Sigmoid colon (tissue), 7 donors: ENCODE measurements around the gene CDK2. TPM values are rescaled to one million over a fixed set of nuclear protein-coding genes. Genes with fewer than 3 reads are reported as not detected.
A peak's percentile ranks its signal among the peaks of the same experiment; 100 is the strongest.

Experiments used
- DNase-seq: peaks from one replicate; pipeline ENCODE4 v3.0.0-alpha.2; 2019
- H3K27ac ChIP-seq, 4 donors: fragments of 200-600 bp; sonication (generic); one replicate each; pipeline ENCODE4 v1.5.1; 2016 to 2019; ENCODE audit warnings: mild to moderate bottlenecking in 1 of 4
- H3K27me3 ChIP-seq, 3 donors: fragments of 200-600 bp; sonication (generic); one replicate each; pipeline ENCODE4 v1.5.1; 2019; ENCODE audit warnings: mild to moderate bottlenecking in 1 of 3
- H3K36me3 ChIP-seq, 4 donors: fragments of 200-600 bp; sonication (generic); one replicate each; pipeline ENCODE4 v1.5.1; 2016 to 2019
- H3K4me1 ChIP-seq, 4 donors: fragments of 200-600 bp; sonication (generic); one replicate each; pipeline ENCODE4 v1.5.1; 2017 to 2019
- H3K4me3 ChIP-seq, 4 donors: fragments of 200-600 bp; sonication (generic); one replicate each; pipeline ENCODE4 v1.5.1; 2017 to 2019; ENCODE audit warnings: mild to moderate bottlenecking in 2 of 4, moderate library complexity in 1 of 4
- H3K9me3 ChIP-seq, 4 donors: fragments of 200-600 bp in 3 of 4; sonication (generic) in 3 of 4; one replicate each; pipeline versions ENCODE4 v1.5.1 to v1.6.1; 2013 to 2019
- EP300 ChIP-seq, 4 donors: sonication (generic); formaldehyde crosslinking; IDR thresholded peaks; one replicate each; pipeline ENCODE4 v1.6.1; 2017; ENCODE audit warnings: antibody characterized with exemption in 4 of 4
- POLR2A ChIP-seq, 2 donors: fragments of 450-650 bp; IDR thresholded peaks; one replicate each; pipeline ENCODE4 v1.6.1; 2016; ENCODE audit warnings: antibody characterized with exemption in 2 of 2, mild to moderate bottlenecking in 2 of 2, moderate library complexity in 2 of 2
- POLR2AphosphoS5 ChIP-seq, 4 donors: sonication (generic); formaldehyde crosslinking; IDR thresholded peaks; one replicate each; pipeline ENCODE4 v1.6.1; 2017; ENCODE audit warnings: antibody characterized with exemption in 4 of 4
- WGBS, 2 donors: extraction: QIAGEN DNeasy Blood & Tissue Kit; methylation state at CpG; one replicate each; pipeline ENCODE4 v1.1.7; 2013; 5-methylcytosine and 5-hydroxymethylcytosine counted together
- intact Hi-C: fragments of 100-400 bp; cut with DNase I; formaldehyde crosslinking; loops from one replicate; pipeline ENCODE4 v1.15.1; 2023
- polyA plus RNA-seq, 3 donors: library from polyadenylated mRNA; stranded (reverse); fragments of 200-250 nt; gene quantifications; one replicate each; pipeline ENCODE4 v1.2.3, GENCODE V29; 2013
- total RNA-seq, 4 donors: library from RNA; depleted of rRNA; stranded (reverse); fragments of >200 nt; gene quantifications; one replicate each; pipeline ENCODE4 v1.1.0, GENCODE V29; 2016
- TF ChIP-seq, protein P1 (sequence below), 4 experiments: fragments of 450-650 bp in 3 of 4; fragments of 200-600 bp in 1 of 4; IDR thresholded peaks; one replicate each; pipeline ENCODE4 v1.5.1; 2016 to 2019; ENCODE audit warnings: antibody characterized with exemption in 4 of 4, mild to moderate bottlenecking in 3 of 4, moderate library complexity in 2 of 4
- donor health status: healthy with polysubstance abuse.
- donor health status: Bipolar disorder and iron deficiency.
- donor health status: healthy.

CDK2 gene
- total and polyA plus RNA-seq, 7 donors = 7.2 to 27.7 (median 18.0) TPM

GRCh38 chr12:56004211-56004610 lies 37.6 kb downstream of the CDK2 start:
- 93 to 96% methylated on average over 10 of the region's 10 CpGs for WGBS, 2 donors
- TF ChIP-seq POLR2AphosphoS5 (IDR thresholded peaks at IDR 0.05) (no peak), POLR2A (IDR thresholded peaks at IDR 0.05) (no peak), EP300 (IDR thresholded peaks at IDR 0.05) (no peak)
- no peak overlapping the region for H3K27ac ChIP-seq
- H3K4me1 ChIP-seq = peaks cover 0 to 16% (median 11%) of the 10 kb centered on the region in 4 donors
- H3K9me3 ChIP-seq = no peaks in the 10 kb centered on the region
- H3K27me3 ChIP-seq = no peaks in the 10 kb centered on the region
- no peak overlapping the region for H3K4me3 ChIP-seq
- no peak for DNase-seq
- intact Hi-C loops = no loop called here
- peaks cover 0 to 51% (median 7%) of the 10 kb centered on the region in 4 donors for H3K36me3 ChIP-seq

DNA sequence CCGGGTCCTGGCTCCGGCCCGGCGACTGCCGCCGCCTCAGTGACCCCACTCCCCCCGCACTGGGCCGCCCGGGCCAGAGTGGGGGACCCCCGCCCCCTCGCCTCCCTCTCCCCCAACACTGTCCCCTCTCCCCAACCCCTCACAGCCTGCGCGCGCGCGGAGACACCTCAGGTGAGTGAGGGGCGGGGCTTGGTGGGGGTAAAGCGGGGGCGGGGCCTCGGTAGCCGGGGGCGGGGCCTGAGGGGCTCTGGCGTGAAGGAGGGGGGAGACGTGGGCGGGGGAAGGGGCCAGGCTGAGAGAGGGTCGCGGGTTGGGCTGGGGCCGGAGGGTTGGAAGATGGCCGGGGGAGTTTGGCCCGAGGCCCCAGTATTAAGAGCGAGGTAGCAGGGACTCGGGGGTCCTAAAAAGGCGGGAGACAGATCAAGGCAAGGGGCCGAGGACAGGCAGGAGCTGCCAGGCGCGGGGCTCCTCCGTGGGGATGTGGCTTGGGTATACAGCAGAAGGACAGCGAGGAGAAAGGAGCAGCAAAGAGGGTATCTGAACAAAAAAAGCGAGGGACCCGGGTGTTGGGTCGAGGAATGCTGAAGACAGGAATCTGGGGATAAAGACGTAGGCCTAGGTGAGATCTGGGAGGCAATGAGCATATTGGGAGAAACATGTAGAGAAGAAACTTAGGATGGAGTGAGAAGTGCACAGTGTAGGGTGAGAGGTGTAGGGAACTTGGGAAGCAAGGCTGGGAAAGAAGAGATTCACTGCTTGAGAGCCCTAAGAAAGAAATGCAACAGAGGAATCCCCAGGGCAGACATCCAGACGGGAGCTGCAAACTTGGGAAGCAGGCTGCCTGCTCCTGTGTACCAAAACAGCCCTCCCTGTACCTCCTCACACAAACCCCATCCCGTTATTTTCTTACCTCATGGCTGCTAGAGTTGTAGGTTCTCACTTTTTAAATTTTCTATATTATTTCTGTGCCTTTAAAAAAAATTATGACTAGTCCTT lies 41.2 kb downstream of the CDK2 start:
- Histone ChIP-seq H3K27me3 (no peaks in the 10 kb centered on the region), H3K27ac (peak overlapping the region; percentile 96 to 97 (median 96)), H3K4me1 (peaks cover 0 to 16% (median 11%) of the 10 kb centered on the region in 4 donors), H3K4me3 (peak overlapping the region; percentile 93 to 99 (median 96)), H3K36me3 (peaks cover 0 to 17% (median 7%) of the 10 kb centered on the region in 4 donors), H3K9me3 (no peaks in the 10 kb centered on the region)
- TF ChIP-seq POLR2AphosphoS5 (IDR thresholded peaks at IDR 0.05) (peak in 1 of 4 donors; percentile 7), EP300 (IDR thresholded peaks at IDR 0.05) (no peak), POLR2A (IDR thresholded peaks at IDR 0.05) (no peak)
- TF ChIP-seq, protein P1, sequence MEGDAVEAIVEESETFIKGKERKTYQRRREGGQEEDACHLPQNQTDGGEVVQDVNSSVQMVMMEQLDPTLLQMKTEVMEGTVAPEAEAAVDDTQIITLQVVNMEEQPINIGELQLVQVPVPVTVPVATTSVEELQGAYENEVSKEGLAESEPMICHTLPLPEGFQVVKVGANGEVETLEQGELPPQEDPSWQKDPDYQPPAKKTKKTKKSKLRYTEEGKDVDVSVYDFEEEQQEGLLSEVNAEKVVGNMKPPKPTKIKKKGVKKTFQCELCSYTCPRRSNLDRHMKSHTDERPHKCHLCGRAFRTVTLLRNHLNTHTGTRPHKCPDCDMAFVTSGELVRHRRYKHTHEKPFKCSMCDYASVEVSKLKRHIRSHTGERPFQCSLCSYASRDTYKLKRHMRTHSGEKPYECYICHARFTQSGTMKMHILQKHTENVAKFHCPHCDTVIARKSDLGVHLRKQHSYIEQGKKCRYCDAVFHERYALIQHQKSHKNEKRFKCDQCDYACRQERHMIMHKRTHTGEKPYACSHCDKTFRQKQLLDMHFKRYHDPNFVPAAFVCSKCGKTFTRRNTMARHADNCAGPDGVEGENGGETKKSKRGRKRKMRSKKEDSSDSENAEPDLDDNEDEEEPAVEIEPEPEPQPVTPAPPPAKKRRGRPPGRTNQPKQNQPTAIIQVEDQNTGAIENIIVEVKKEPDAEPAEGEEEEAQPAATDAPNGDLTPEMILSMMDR (IDR thresholded peaks at IDR 0.05) = no peak
- intact Hi-C loops = no loop called here
- peak; percentile 77 for DNase-seq
- WGBS, 2 donors = 3% methylated on average over 44 of the region's 44 CpGs

DNA sequence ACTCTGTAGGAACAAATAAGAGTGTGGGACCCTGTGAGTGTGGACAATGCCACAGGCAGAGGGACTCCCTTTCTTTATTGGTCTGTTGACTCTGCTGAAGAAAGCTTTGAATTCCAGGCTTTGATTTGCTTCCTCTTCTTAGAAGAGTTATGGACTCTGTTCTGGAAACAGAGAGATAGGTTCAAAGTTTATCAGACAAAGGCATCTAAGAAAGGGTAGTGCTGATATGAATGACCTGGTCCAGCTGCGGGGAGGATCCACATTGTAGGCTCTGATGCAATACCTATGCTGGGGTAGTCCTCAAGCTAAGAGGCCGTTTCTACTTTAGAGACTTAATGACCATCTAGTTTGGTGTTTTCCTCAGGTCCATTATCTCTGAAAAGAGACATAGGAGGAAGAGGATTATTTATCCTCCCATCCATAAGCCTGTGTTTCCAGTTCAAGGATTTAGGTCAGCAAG lies 43.5 kb downstream of the CDK2 start:
- no peak for TF ChIP-seq POLR2AphosphoS5 (IDR thresholded peaks at IDR 0.05)
- TF ChIP-seq, protein P1 (IDR thresholded peaks at IDR 0.05) = no peak
- TF ChIP-seq POLR2A (IDR thresholded peaks at IDR 0.05) = no peak
- no peak for TF ChIP-seq EP300 (IDR thresholded peaks at IDR 0.05)
- no peak for DNase-seq
- Histone ChIP-seq H3K4me3 (no peak overlapping the region), H3K4me1 (peaks cover 0 to 16% (median 11%) of the 10 kb centered on the region in 4 donors), H3K9me3 (no peaks in the 10 kb centered on the region), H3K36me3 (no peaks in the 10 kb centered on the region), H3K27me3 (no peaks in the 10 kb centered on the region), H3K27ac (no peak overlapping the region)
- intact Hi-C loops = no loop called here
- WGBS, 2 donors = 17 to 54% methylated on average over 2 of the region's 2 CpGs

GRCh38 chr12:56011509-56012090 lies 45.0 kb downstream of the CDK2 start:
- 96 to 97% methylated on average over 2 of the region's 2 CpGs for WGBS, 2 donors
- Histone ChIP-seq H3K4me3 (no peak overlapping the region), H3K27ac (no peak overlapping the region), H3K4me1 (peaks cover 0 to 16% (median 11%) of the 10 kb centered on the region in 4 donors), H3K9me3 (no peaks in the 10 kb centered on the region), H3K27me3 (no peaks in the 10 kb centered on the region), H3K36me3 (no peaks in the 10 kb centered on the region)
- TF ChIP-seq POLR2A (IDR thresholded peaks at IDR 0.05) (no peak), POLR2AphosphoS5 (IDR thresholded peaks at IDR 0.05) (no peak), EP300 (IDR thresholded peaks at IDR 0.05) (no peak)
- TF ChIP-seq, protein P1 (IDR thresholded peaks at IDR 0.05) = no peak
- no peak for DNase-seq
- intact Hi-C loops = no loop called here

DNA sequence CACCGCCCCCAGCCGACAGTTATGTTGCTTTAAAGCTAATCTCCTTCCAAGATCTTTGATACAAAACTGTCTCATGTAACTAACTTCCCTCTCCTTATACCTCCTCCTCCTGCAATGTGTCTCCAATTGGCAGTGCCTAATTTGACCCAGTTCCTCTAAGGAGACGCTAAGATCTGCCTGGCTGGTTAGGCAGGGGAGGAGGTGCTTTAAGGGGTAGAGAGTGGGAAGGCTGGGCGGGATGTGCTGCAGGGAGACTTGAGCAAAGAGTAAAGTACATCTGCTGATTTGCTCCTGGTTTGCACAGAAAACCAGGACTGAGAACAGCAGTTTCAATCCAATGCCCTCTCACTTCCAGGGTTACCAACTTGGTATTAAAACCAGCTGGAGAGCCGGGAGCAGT lies 46.9 kb downstream of the CDK2 start:
- Histone ChIP-seq H3K4me3 (no peak overlapping the region), H3K36me3 (peaks cover 0 to 7% (median 0%) of the 10 kb centered on the region in 4 donors), H3K27me3 (no peaks in the 10 kb centered on the region), H3K27ac (no peak overlapping the region), H3K4me1 (peaks cover 0 to 3% (median under 1%) of the 10 kb centered on the region in 4 donors), H3K9me3 (no peaks in the 10 kb centered on the region)
- intact Hi-C loops = no loop called here
- TF ChIP-seq POLR2A (IDR thresholded peaks at IDR 0.05) (no peak), EP300 (IDR thresholded peaks at IDR 0.05) (no peak), POLR2AphosphoS5 (IDR thresholded peaks at IDR 0.05) (no peak)
- TF ChIP-seq, protein P1 (IDR thresholded peaks at IDR 0.05) = no peak
- no peak for DNase-seq
- WGBS, 2 donors = 50 to 83% methylated on average over 5 of the region's 5 CpGs
